Skeletal muscle tissue (tissue), 4 donors: ENCODE measurements around the gene ADAM22. TPM values are rescaled to one million over a fixed set of nuclear protein-coding genes. Genes with fewer than 3 reads are reported as not detected.

Source experiments
- H3K27ac ChIP-seq: one replicate; pipeline ENCODE4 v1.7.0; 2013; ENCODE audit warnings: mild to moderate bottlenecking, low read depth, low read length, inconsistent platforms
- H3K27me3 ChIP-seq, 3 donors: one replicate each; pipeline ENCODE4 v1.7.0; 2013; ENCODE audit warnings: low read length in 3 of 3; ENCODE audit not compliant: control insufficient read depth in 3 of 3, insufficient read depth in 3 of 3
- H3K36me3 ChIP-seq, 3 donors: one replicate each; pipeline ENCODE4 v1.7.0; 2013; ENCODE audit warnings: low read length in 3 of 3; ENCODE audit not compliant: control insufficient read depth in 3 of 3, insufficient read depth in 3 of 3
- H3K4me1 ChIP-seq, 3 donors: one replicate each; pipeline ENCODE4 v1.7.0; 2013; ENCODE audit warnings: low read length in 3 of 3, mild to moderate bottlenecking in 3 of 3; ENCODE audit not compliant: control insufficient read depth in 3 of 3, insufficient read depth in 3 of 3
- H3K4me3 ChIP-seq, 3 donors: one replicate each; pipeline ENCODE4 v1.7.0; 2013; ENCODE audit warnings: low read length in 3 of 3
- H3K9ac ChIP-seq, 3 donors: one replicate each; pipeline ENCODE4 v1.7.0; 2013; ENCODE audit warnings: low read length in 3 of 3, mild to moderate bottlenecking in 3 of 3, moderate library complexity in 2 of 3, low read depth in 1 of 3
- H3K9me3 ChIP-seq, 3 donors: one replicate each; pipeline ENCODE4 v1.7.0; 2013; ENCODE audit warnings: low read length in 3 of 3; ENCODE audit not compliant: control insufficient read depth in 3 of 3
- total RNA-seq: library from RNA; depleted of rRNA; stranded (reverse); fragments of >200 nt; gene quantifications from one replicate; pipeline ENCODE4 v1.2.3, GENCODE V29; 2014
- donor health status: Osteomylitis.

ADAM22 gene
- total RNA-seq, 1 donor from 2014 or later: 9.9 TPM

DNA sequence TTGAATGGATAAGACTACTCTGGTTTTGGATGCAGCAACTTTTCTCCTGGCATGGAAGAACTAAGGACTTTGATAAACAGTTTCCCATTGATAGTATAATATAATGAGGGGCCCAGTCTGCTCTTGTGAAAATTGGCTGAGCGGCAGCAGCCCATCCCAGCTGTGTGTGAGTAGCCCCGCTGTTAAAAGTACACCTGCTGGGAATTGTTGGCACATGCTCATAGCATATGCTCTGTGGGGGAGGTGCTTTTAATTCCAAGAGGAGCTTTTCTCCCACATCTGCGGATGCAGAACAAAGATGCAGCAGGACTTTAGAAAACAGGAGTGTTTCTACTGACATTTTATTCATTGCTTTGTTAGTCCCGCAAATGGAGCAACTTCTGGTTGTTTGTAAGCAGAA lies 266.7 kb downstream of the ADAM22 start:
- no peak overlapping the region for H3K27ac ChIP-seq
- H3K36me3 ChIP-seq: peaks cover 4 to 22% (median 16%) of the 10 kb centered on the region in 3 donors

GRCh38 chr7:88201305-88201704 lies 267.3 kb downstream of the ADAM22 start:
- Histone ChIP-seq H3K36me3 (peaks cover 6 to 27% (median 21%) of the 10 kb centered on the region in 3 donors), H3K27ac (no peak overlapping the region), H3K4me3 (no peak overlapping the region), H3K9ac (no peak overlapping the region), H3K4me1 (no peaks in the 10 kb centered on the region), H3K27me3 (no peaks in the 10 kb centered on the region), H3K9me3 (no peaks in the 10 kb centered on the region)

More for the DNA sequence above, 266.7 kb downstream of the ADAM22 start:
- Histone ChIP-seq H3K9ac (no peak overlapping the region), H3K4me3 (no peak overlapping the region), H3K27me3 (no peaks in the 10 kb centered on the region), H3K9me3 (no peaks in the 10 kb centered on the region), H3K4me1 (no peaks in the 10 kb centered on the region)

- Histone ChIP-seq H3K27ac (no peak overlapping the region), H3K4me3 (no peak overlapping the region), H3K9ac (no peak overlapping the region), H3K27me3 (no peaks in the 10 kb centered on the region), H3K4me1 (no peaks in the 10 kb centered on the region), H3K36me3 (peaks cover 10 to 34% (median 29%) of the 10 kb centered on the region in 3 donors), H3K9me3 (no peaks in the 10 kb centered on the region)
Measured at GRCh38 chr7:88202278-88202677, 268.2 kb downstream of the ADAM22 start.

- Histone ChIP-seq H3K4me1 (no peaks in the 10 kb centered on the region), H3K9me3 (no peaks in the 10 kb centered on the region), H3K27ac (no peak overlapping the region), H3K9ac (no peak overlapping the region), H3K36me3 (peaks cover 13 to 39% (median 34%) of the 10 kb centered on the region in 3 donors), H3K4me3 (no peak overlapping the region), H3K27me3 (no peaks in the 10 kb centered on the region)
Measured at GRCh38 chr7:88202799-88203198, 268.7 kb downstream of the ADAM22 start.

GRCh38 chr7:88203401-88203800 lies 269.4 kb downstream of the ADAM22 start:
- no peak overlapping the region for H3K27ac ChIP-seq
- H3K4me3 ChIP-seq: no peak overlapping the region
- no peaks in the 10 kb centered on the region for H3K4me1 ChIP-seq
- no peaks in the 10 kb centered on the region for H3K27me3 ChIP-seq
- peaks cover 13 to 45% (median 37%) of the 10 kb centered on the region in 3 donors for H3K36me3 ChIP-seq
- H3K9me3 ChIP-seq: no peaks in the 10 kb centered on the region
- H3K9ac ChIP-seq: no peak overlapping the region

GRCh38 chr7:88204525-88205110 lies 270.6 kb downstream of the ADAM22 start:
- H3K9me3 ChIP-seq: no peaks in the 10 kb centered on the region
- no peak overlapping the region for H3K4me3 ChIP-seq
- H3K27me3 ChIP-seq: no peaks in the 10 kb centered on the region
- peaks cover 13 to 52% (median 42%) of the 10 kb centered on the region in 3 donors for H3K36me3 ChIP-seq
- no peak overlapping the region for H3K9ac ChIP-seq
- H3K4me1 ChIP-seq: no peaks in the 10 kb centered on the region
- no peak overlapping the region for H3K27ac ChIP-seq

GRCh38 chr7:88205179-88205578 lies 271.1 kb downstream of the ADAM22 start:
- no peak overlapping the region for H3K9ac ChIP-seq
- no peak overlapping the region for H3K4me3 ChIP-seq
- no peak overlapping the region for H3K27ac ChIP-seq
- no peaks in the 10 kb centered on the region for H3K4me1 ChIP-seq
- peaks cover 16 to 58% (median 42%) of the 10 kb centered on the region in 3 donors for H3K36me3 ChIP-seq
- H3K27me3 ChIP-seq: no peaks in the 10 kb centered on the region
- H3K9me3 ChIP-seq: no peaks in the 10 kb centered on the region

- H3K27ac ChIP-seq: no peak overlapping the region
- peaks cover 18 to 61% (median 43%) of the 10 kb centered on the region in 3 donors for H3K36me3 ChIP-seq
- H3K9ac ChIP-seq: no peak overlapping the region
- no peaks in the 10 kb centered on the region for H3K27me3 ChIP-seq
- H3K9me3 ChIP-seq: no peaks in the 10 kb centered on the region
- no peaks in the 10 kb centered on the region for H3K4me1 ChIP-seq
- H3K4me3 ChIP-seq: no peak overlapping the region
Measured at GRCh38 chr7:88206254-88206653, 272.2 kb downstream of the ADAM22 start.

DNA sequence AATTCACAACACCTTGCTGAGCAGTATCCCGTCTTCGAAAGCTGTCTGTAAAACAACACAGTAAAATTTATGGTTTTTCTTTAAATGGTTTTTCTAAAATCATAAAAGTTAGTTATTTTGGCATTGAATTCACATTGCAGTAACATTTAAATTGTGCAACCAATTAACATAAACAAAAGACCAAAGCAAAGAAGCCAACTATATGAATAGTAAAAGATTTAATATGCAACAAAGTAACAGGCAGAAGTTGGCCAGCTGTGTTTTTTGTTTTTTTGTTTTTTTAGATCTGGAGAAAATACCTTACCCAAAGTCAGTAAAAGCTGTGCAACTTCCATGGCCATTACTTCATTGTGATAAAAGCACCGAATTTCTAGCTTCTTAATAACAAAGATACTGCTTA lies 274.5 kb downstream of the ADAM22 start:
- Histone ChIP-seq H3K4me1 (no peaks in the 10 kb centered on the region), H3K4me3 (no peak overlapping the region), H3K36me3 (peaks cover 18 to 66% (median 50%) of the 10 kb centered on the region in 3 donors), H3K27ac (no peak overlapping the region), H3K9me3 (no peaks in the 10 kb centered on the region), H3K27me3 (no peaks in the 10 kb centered on the region), H3K9ac (no peak overlapping the region)

- H3K9me3 ChIP-seq: no peaks in the 10 kb centered on the region
- H3K27ac ChIP-seq: no peak overlapping the region
- peaks cover 11 to 48% (median 40%) of the 10 kb centered on the region in 3 donors for H3K36me3 ChIP-seq
- no peak overlapping the region for H3K9ac ChIP-seq
- H3K27me3 ChIP-seq: no peaks in the 10 kb centered on the region
- peaks cover 0 to under 1% (median under 1%) of the 10 kb centered on the region in 3 donors for H3K4me1 ChIP-seq
- H3K4me3 ChIP-seq: no peak overlapping the region
Measured at GRCh38 chr7:88212918-88213317, 278.9 kb downstream of the ADAM22 start.
